Measurements from ENCODE around the gene IKZF3.
"Not testable (repeated sequence)": the region's sequence is repeated elsewhere in the genome, so short reads cannot be mapped to it uniquely, and the experiment has no call there.

IKZF3 gene

DNA sequence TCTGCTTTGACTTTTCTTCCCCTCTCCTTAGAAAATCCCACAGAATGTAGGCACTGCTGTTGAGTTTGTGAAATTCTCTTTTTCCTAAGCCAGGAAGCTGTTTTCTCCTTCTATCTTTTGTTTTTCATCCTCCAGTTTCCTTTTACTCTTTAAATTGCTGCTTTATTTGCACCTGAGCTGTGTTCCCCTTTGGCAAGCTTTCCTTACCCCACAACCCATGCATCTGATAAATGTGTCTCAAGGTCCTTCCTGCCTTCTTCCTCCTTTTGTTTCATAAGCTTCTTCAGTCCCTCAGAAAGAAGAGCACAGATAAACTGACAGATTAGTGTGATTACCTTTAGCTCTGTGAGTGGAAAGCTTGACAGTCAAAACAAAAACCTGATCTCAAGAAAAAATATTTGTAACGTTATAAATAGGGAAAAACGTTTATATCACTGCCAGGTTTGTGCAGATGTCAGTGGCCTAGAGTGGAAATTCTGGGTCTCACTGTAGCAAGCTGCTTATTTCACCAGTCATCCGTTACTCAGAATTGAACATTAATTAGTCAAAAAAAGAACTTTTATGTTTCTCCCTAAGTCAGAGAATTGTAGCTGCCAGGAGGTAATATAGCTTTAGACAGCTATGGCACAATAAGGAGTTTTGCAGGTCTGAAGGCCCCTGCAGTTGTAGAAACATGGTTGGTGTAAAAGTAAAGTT is 30.7 kb upstream of the IKZF3 start:
- TF ChIP-seq ZFX (IDR thresholded peaks at IDR 0.05) (no peak), CTCF (conservative IDR thresholded peaks at IDR 0.05) (no peak)
- H3K27ac ChIP-seq, result no peak overlapping the region

- no peak overlapping the region for H3K27ac ChIP-seq
These were observed 25.1 kb upstream of the IKZF3 start for GRCh38 chr17:39889200-39889599.

DNA sequence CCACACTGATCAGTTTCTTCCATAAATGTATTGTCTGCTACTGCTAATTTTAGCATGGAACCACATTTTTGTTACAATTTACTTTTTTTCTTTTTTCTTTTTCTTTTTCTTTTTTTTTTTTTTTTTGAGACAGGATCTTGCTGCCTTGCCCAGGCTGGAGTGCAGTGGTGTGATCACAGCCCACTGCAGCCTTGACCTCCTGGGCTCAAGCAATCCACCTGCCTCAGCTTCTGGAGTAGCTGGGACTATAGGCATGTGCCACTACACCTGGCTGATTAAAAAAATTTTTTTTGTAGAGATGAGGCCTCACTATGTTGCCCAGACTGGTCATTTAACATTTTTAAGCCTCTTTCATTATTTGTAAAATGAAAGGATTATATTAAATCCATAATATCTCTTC is 23.0 kb upstream of the IKZF3 start:
- H3K27ac ChIP-seq, result no peak overlapping the region
- TF ChIP-seq CTCF (conservative IDR thresholded peaks at IDR 0.05) (no peak), ZFX (IDR thresholded peaks at IDR 0.05) (no peak)

More at GRCh38 chr17:39889200-39889599, 25.1 kb upstream of the IKZF3 start:
- no peak for TF ChIP-seq CTCF (conservative IDR thresholded peaks at IDR 0.05)
- TF ChIP-seq ZFX (IDR thresholded peaks at IDR 0.05), result no peak

GRCh38 chr17:39886102-39886501 is 22.0 kb upstream of the IKZF3 start:
- H3K27ac ChIP-seq, result not testable (repeated sequence)

DNA sequence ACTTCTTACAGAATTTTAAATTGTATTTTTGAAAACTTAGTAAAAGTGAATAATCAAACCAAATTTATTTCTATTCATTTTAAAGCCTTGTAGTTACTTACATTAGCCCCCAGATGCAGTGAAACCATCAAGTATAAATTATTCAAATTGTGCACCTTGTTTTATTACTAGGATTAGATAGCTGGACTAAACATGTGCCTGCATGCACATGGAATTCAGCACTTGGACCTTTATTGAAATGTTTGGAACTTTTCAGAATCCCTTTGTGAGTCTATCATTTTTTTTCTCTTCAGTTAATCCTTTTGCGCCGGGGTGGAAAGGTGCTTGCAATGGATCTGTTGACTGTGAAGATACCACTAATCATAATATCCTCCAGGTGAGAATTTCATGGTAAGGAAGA is 8.6 kb upstream of the IKZF3 start:
- TF ChIP-seq CTCF (conservative IDR thresholded peaks at IDR 0.05) (peak; percentile 43), ZFX (IDR thresholded peaks at IDR 0.05) (no peak)
- H3K27ac ChIP-seq, result no peak overlapping the region

- TF ChIP-seq ZFX (IDR thresholded peaks at IDR 0.05) (no peak), CTCF (conservative IDR thresholded peaks at IDR 0.05) (no peak)
- no peak overlapping the region for H3K27ac ChIP-seq
These were observed 7.7 kb upstream of the IKZF3 start for GRCh38 chr17:39871801-39872200.

DNA sequence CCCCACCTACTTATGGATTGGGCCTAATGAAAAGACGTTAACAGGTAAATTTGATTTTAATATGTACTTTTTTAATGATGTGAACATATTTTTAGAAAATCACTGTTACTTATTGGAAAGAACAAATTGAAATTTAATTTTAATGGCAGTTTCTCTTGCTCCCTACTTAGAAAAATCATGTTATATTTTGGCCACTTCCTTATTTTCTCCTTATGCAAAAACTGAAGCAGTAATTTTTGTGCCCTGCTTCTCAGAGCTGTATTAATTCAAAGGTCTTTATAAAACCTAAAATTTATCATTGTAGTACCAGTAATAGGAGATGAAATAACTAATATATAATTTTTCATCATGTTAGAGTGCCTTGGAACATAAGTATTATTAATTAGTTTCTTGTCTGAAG is 6.7 kb upstream of the IKZF3 start:
- no peak overlapping the region for H3K27ac ChIP-seq
- TF ChIP-seq CTCF (conservative IDR thresholded peaks at IDR 0.05), result no peak
- TF ChIP-seq ZFX (IDR thresholded peaks at IDR 0.05), result no peak

- no peak overlapping the region for H3K27ac ChIP-seq
- no peak for TF ChIP-seq CTCF (conservative IDR thresholded peaks at IDR 0.05)
- TF ChIP-seq ZFX (IDR thresholded peaks at IDR 0.05), result no peak
These were observed 4.4 kb upstream of the IKZF3 start for GRCh38 chr17:39868554-39868942.

Data from C4-2B (cell line).